Esophagus muscularis mucosa (tissue), 3 donors: ENCODE measurements around the gene PPY.

Experiments used
- CTCF ChIP-seq, 3 experiments: fragments of 200-600 bp in 2 of 3; fragments of 450-650 bp in 1 of 3; sonication (generic) in 2 of 3; IDR thresholded peaks; one replicate each; pipeline ENCODE4 v1.5.1; 2017 to 2019; ENCODE audit warnings: antibody characterized with exemption in 3 of 3, mild to moderate bottlenecking in 2 of 3, moderate library complexity in 1 of 3
- POLR2AphosphoS5 ChIP-seq, 2 donors: sonication (generic); formaldehyde crosslinking; IDR thresholded peaks; one replicate each; pipeline ENCODE4 v1.6.1; 2017; ENCODE audit warnings: antibody characterized with exemption in 2 of 2

- TF ChIP-seq CTCF (IDR thresholded peaks at IDR 0.05) (no peak), POLR2AphosphoS5 (IDR thresholded peaks at IDR 0.05) (no peak)
Observed at GRCh38 chr17:43961954-43962353, 19.7 kb upstream of the PPY start.
